Measurements from ENCODE around the gene RANBP3. TPM values are rescaled to one million over a fixed set of nuclear protein-coding genes. Genes with fewer than 3 reads are reported as not detected.

RANBP3 gene
- total RNA-seq, 2 donors from 2014 or later, result 96.5 to 119 TPM

DNA sequence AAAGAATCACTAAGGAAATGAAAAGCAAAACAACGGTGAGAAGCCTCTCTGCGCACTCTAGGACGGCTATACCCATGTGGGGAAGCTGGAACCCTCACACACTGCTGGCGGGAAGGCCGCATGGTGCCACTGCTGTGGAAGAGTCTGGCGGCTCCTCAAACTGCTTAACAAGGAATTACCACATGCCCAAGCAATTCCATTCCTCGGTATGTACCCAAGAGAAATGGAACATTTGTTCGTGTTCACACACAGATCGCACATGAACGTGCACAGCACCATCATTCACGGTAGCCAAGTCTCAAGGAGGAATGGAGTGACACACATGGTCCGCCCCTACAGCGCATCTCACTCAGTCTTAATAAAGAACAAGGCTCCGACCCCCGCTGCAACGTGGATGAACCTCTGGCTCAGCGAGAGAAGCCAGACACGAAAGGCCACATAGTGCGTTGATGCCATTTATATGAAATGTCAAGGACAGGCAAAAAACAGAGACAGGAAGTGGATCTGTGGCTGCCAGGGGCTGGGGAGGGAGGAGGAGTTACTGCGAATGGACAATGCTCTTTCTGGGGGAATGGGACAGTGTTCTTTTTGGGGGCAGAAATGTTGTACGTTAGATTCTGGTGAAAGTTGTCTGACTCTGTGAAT lies 56.3 kb downstream of the RANBP3 start:
- DNase-seq (ENCODE audit: low spot score) (no peak), ATAC-seq (no peak)
- H3K4me1 Mint-ChIP-seq (ENCODE audit: low read depth in 2 of 2), result no peaks in the 10 kb centered on the region
- no peaks in the 10 kb centered on the region for H3K27me3 Mint-ChIP-seq
- H3K4me3 Mint-ChIP-seq, result no peak overlapping the region
- H3K9me3 Mint-ChIP-seq, result no peaks in the 10 kb centered on the region
- H3K36me3 Mint-ChIP-seq, result no peaks in the 10 kb centered on the region
- H3K27ac Mint-ChIP-seq, result no peak overlapping the region

DNA sequence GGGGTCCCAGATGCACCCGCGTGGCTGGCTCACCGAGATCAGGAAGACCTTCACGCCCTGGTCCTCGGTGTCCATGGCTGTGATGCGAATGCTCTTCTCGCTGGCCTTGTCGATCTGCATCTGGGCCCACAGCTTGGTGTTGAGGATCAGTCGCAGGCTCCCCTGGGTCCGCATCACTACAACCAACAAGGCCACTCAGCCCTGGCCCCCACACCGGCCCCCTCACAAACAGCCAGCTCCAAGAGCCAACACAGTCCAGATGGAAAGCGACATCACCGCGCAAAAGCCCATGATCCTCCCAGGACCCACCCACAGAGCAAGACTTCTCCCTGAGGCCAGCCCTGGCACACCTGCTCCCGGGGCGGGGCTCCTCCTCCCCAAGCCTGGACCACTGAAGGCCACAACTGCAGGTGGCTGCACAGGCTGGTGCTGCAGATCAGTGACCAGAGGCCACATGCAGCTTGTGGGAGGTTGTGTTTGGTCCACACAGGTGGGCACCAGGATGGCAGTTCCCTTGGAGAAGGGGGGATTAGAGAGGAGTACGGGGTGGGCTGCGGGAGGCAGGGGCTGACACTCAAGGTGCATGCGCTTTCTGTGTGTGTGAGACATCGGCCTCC lies 59.4 kb downstream of the RANBP3 start:
- no peak overlapping the region for H3K27ac Mint-ChIP-seq
- DNase-seq (ENCODE audit: low spot score), result no peak
- H3K27me3 Mint-ChIP-seq, result no peaks in the 10 kb centered on the region
- H3K36me3 Mint-ChIP-seq, result no peaks in the 10 kb centered on the region
- no peaks in the 10 kb centered on the region for H3K4me1 Mint-ChIP-seq (ENCODE audit: low read depth in 2 of 2)
- no peaks in the 10 kb centered on the region for H3K9me3 Mint-ChIP-seq
- H3K4me3 Mint-ChIP-seq, result no peak overlapping the region
- ATAC-seq, result no peak

DNA sequence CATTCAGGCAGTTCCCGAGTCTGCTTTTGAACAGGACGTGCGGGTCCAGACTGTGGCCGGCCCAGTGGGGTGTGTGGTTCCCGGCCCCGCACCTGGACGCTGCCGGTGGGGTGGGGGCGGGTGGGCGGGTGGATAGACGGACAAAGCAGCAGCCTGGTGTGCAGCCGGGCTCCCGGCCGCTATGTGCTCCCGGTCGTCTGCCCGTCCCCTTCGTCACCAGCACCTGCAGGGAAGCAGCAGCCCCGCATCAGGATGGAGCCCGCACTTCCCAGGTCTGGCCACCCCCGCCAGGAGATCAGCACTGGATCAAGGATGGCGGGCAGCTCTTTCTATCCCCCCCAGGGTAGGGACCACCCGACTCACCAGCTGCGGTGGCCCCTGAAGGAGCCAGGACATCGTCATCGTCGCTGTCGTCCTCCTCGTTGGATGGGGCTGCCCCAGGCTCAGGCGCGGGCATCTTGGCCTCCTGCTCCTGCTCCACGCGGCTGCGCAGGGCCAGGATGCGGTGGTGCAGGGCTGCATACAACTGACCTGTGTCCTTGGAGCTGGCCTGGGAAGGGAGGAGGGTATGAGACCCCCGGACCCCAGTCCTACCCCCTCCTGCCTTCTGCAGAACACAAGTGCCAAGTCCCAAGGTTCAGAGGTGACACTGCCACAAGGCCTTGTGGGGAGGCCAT lies 60.4 kb downstream of the RANBP3 start:
- ATAC-seq, result no peak
- Mint-ChIP-seq H3K27ac (no peak overlapping the region), H3K4me1 (ENCODE audit: low read depth in 2 of 2) (no peaks in the 10 kb centered on the region)

DNA sequence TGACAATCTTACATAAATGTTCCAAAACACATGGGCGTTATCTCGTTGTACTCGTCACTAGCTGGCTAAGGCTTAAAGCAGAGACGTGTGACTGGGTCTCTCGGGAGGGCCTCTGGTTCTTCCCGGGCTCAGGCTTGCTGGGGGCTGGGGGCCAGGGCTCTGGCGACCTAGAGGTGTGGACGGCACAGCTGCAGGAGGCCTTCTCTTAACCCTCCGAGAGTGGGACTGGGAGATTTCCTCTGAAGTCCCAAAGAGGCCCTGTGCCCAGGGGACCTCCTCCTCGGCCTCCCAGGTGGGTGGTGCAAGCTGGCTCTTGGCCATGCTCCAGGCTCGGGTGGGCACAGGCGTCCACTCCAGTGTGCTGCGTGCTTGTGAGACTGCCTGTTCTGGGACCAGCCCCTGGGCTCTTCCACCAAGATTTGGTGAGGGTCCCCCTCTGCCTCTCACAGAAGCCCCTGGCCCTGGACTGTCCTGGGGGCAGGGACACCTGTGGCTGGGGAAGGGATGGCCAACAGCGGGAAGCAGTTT lies 61.7 kb downstream of the RANBP3 start:
- Mint-ChIP-seq H3K27ac (no peak overlapping the region), H3K9me3 (no peaks in the 10 kb centered on the region), H3K4me1 (ENCODE audit: low read depth in 2 of 2) (no peaks in the 10 kb centered on the region), H3K27me3 (no peaks in the 10 kb centered on the region), H3K36me3 (no peaks in the 10 kb centered on the region), H3K4me3 (no peak overlapping the region)
- no peak for ATAC-seq
- no peak for DNase-seq (ENCODE audit: low spot score)

More for the DNA sequence above, 60.4 kb downstream of the RANBP3 start:
- no peak for DNase-seq (ENCODE audit: low spot score)
- Mint-ChIP-seq H3K36me3 (no peaks in the 10 kb centered on the region), H3K4me3 (no peak overlapping the region), H3K9me3 (no peaks in the 10 kb centered on the region), H3K27me3 (no peaks in the 10 kb centered on the region)

DNA sequence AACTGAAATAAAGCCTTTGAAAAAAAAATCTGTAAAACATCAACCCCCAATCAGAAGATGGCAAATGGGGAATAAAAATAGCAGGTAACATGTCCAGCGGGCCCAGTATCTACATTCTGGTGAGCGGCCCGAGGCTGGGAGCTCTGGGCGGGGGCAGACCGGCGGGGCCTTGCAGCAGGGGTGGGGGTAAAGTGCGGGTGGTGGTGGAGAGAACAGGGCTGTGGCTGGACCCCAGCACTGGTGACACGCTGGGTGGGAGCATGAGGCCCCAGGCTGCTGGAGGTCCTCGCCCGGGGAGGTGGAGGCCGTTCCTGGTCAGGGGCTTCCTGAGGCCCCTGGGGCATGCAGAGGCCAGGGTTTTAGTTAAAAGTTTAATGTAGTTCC lies 62.2 kb downstream of the RANBP3 start:
- ATAC-seq (no peak), DNase-seq (ENCODE audit: low spot score) (no peak)
- Mint-ChIP-seq H3K4me1 (ENCODE audit: low read depth in 2 of 2) (no peaks in the 10 kb centered on the region), H3K27me3 (no peaks in the 10 kb centered on the region), H3K4me3 (no peak overlapping the region), H3K36me3 (no peaks in the 10 kb centered on the region), H3K27ac (no peak overlapping the region), H3K9me3 (no peaks in the 10 kb centered on the region)

DNA sequence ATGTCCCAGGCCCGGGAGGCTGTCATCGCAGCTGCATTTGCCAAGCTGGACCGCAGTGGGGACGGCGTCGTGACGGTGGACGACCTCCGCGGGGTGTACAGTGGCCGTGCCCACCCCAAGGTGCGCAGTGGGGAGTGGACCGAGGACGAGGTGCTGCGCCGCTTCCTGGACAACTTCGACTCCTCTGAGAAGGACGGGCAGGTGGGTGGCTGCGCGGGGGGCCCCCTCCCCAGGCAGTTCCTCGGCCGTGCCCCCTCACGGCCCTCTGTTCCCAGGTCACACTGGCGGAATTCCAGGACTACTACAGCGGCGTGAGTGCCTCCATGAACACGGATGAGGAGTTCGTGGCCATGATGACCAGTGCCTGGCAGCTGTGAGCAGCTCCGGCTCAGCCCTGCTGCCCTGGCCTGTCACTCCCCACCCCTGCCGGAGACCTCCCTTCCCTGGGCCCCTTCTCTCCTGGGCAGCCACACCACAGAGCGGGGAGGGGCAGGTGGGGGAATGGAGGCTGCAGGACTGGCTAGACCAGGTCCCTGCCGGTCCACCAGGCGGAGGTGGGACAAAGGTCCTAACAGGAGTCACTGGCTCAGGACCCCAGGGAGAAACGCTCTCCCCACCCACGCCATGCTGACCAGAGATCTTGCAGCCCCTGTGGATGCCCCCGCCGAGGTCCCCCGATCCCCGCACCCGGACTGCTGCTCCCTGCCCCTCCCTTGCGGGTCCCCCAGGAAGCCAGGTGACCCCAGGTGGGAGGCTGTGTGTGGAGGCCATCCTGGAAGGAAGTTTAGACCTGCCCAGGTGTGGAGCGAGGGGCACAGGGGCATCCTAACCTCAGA lies 62.8 kb downstream of the RANBP3 start:
- no peaks in the 10 kb centered on the region for H3K36me3 Mint-ChIP-seq
- no peak for ATAC-seq
- H3K9me3 Mint-ChIP-seq, result no peaks in the 10 kb centered on the region
- DNase-seq (ENCODE audit: low spot score), result no peak
- H3K27ac Mint-ChIP-seq, result no peak overlapping the region
- no peak overlapping the region for H3K4me3 Mint-ChIP-seq
- H3K27me3 Mint-ChIP-seq, result no peaks in the 10 kb centered on the region
- no peaks in the 10 kb centered on the region for H3K4me1 Mint-ChIP-seq (ENCODE audit: low read depth in 2 of 2)

DNA sequence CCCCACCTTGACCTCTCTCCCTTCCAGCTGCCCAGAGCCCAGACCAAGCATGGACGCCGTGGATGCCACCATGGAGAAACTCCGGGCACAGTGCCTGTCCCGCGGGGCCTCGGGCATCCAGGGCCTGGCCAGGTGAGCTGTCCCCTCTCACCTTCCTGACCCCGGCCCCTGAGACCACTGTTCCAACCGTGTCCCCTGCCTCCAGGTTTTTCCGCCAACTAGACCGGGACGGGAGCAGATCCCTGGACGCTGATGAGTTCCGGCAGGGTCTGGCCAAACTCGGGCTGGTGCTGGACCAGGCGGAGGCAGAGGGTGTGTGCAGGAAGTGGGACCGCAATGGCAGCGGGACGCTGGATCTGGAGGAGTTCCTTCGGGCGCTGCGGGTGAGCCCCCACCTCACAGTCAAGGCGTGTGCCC lies 63.6 kb downstream of the RANBP3 start:
- ATAC-seq, result no peak
- H3K4me3 Mint-ChIP-seq, result no peak overlapping the region
- no peaks in the 10 kb centered on the region for H3K4me1 Mint-ChIP-seq (ENCODE audit: low read depth in 2 of 2)

DNA sequence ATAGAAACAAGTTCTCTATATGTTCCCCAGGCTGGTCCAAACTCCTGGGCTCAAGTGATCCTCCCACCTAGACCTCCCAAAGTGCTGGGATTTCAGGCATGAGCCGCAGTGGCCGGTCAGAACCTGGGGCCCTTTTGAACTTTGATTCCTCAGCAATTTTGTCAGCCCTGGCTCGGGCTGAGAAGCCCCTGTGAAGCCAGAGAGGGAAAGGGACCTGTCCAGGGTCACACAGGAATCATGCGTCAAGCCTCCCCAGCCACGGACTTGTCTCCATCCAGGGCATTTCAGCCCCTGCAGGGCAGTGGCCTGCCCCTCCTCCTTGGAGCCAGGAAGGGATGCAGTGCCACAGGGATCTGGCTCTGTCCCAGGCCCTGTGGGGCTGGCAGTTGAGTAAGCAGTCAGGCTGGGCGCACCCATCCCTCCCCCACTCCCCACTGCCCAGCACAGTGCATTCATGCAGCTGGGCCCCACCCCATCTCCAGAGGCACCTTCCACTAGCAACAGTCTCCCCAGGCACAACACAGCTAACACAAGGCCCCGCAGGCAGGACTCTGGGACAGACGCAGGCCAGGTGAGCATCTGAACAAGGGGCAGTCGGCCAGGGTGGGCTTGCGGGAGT lies 64.1 kb downstream of the RANBP3 start, which contains the start of gene CAPS:
TSS of gene CAPS (plus strand) at position 516 of the 619 bp plus-strand sequence. CDS start 153 bp downstream, outside the sequence.
- H3K4me1 Mint-ChIP-seq (ENCODE audit: low read depth in 2 of 2), result no peaks in the 10 kb centered on the region
- no peaks in the 10 kb centered on the region for H3K9me3 Mint-ChIP-seq
- no peak within 1 kb of the TSS for H3K27ac Mint-ChIP-seq
- ATAC-seq (no peak), DNase-seq (ENCODE audit: low spot score) (no peak)
- H3K27me3 Mint-ChIP-seq, result no peaks in the 10 kb centered on the region
- no peak within 1 kb of the TSS for H3K4me3 Mint-ChIP-seq
- H3K36me3 Mint-ChIP-seq, result no peaks in the 10 kb centered on the region

More for the DNA sequence above, 63.6 kb downstream of the RANBP3 start:
- H3K27me3 Mint-ChIP-seq, result no peaks in the 10 kb centered on the region
- DNase-seq (ENCODE audit: low spot score), result no peak
- no peaks in the 10 kb centered on the region for H3K36me3 Mint-ChIP-seq
- no peak overlapping the region for H3K27ac Mint-ChIP-seq
- H3K9me3 Mint-ChIP-seq, result no peaks in the 10 kb centered on the region

DNA sequence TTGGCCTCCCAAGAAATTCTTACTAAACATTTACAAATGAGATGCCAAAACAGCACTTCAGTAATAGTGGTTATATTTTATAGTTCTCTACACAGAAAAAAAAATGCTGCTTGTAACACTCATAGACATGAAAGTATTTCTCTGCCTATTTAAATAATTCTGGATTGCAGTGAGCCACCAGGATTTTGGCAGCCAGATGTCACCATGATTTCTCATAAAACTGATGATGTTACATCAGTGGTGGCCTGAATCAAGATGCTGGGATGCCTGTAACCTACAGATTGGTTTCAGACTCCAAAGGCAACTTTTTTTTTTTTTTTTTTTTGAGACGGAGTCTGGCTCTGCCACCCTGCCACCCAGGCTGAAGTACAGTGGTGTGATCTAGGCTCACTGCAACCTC lies 66.6 kb downstream of the RANBP3 start:
- ATAC-seq (no peak), DNase-seq (ENCODE audit: low spot score) (no peak)
- no peaks in the 10 kb centered on the region for H3K36me3 Mint-ChIP-seq
- H3K27me3 Mint-ChIP-seq, result no peaks in the 10 kb centered on the region
- H3K4me3 Mint-ChIP-seq, result no peak overlapping the region
- no peak overlapping the region for H3K27ac Mint-ChIP-seq
- H3K9me3 Mint-ChIP-seq, result no peaks in the 10 kb centered on the region
- peaks cover 3 to 5% of the 10 kb centered on the region in 2 donors for H3K4me1 Mint-ChIP-seq (ENCODE audit: low read depth in 2 of 2)

DNA sequence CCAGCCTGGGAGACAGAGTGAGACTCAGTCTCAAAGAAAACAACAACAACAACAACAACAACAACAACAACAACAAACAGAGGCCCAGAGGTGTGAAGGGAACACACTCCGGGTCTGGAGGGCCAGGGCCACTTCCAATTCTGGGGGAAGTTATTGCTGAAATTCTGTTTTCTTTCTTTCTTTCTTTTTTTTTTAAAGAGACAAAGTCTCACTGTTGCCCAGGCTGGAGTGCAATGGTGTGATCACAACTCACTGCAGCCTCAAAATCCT lies 67.4 kb downstream of the RANBP3 start:
- H3K36me3 Mint-ChIP-seq, result no peaks in the 10 kb centered on the region
- DNase-seq (ENCODE audit: low spot score), result no peak
- ATAC-seq, result no peak
- no peaks in the 10 kb centered on the region for H3K9me3 Mint-ChIP-seq
- no peak overlapping the region for H3K27ac Mint-ChIP-seq
- H3K27me3 Mint-ChIP-seq, result no peaks in the 10 kb centered on the region
- peaks cover 5 to 7% of the 10 kb centered on the region in 2 donors for H3K4me1 Mint-ChIP-seq (ENCODE audit: low read depth in 2 of 2)
- H3K4me3 Mint-ChIP-seq, result no peak overlapping the region

DNA sequence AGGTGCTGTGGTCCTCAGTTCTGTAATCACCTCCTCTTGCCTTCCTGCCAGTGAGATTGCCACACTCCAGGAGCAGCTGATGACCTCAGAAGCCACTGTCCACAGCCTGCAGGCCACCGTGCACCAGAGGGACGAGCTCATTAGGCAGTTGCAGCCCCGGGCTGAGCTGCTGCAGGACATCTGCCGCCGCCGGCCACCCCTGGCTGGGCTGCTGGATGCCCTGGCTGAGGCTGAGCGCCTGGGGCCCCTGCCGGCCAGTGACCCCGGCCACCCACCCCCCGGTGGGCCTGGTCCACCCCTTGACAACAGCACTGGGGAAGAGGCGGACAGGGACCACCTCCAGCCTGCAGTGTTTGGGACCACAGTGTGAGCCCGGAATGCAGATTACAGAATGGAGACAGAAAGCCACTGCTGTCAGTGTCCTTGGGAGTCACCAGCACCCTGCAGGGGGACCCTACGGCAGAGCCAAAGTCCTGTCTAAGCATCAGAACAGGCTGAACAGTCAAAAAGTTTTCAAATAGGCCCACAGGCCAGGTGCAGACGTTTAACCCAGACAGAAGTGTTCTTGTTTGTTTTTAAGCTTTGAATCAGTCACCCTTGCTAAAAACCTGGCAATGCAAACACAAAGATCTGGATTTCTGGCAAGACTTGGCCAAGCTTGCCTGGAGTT lies 69.0 kb downstream of the RANBP3 start:
- ATAC-seq (no peak), DNase-seq (ENCODE audit: low spot score) (no peak)
- H3K27me3 Mint-ChIP-seq, result no peaks in the 10 kb centered on the region
- H3K9me3 Mint-ChIP-seq, result no peaks in the 10 kb centered on the region
- H3K4me3 Mint-ChIP-seq, result no peak overlapping the region
- peaks cover 7% of the 10 kb centered on the region in 2 donors for H3K4me1 Mint-ChIP-seq (ENCODE audit: low read depth in 2 of 2)
- no peaks in the 10 kb centered on the region for H3K36me3 Mint-ChIP-seq
- no peak overlapping the region for H3K27ac Mint-ChIP-seq

DNA sequence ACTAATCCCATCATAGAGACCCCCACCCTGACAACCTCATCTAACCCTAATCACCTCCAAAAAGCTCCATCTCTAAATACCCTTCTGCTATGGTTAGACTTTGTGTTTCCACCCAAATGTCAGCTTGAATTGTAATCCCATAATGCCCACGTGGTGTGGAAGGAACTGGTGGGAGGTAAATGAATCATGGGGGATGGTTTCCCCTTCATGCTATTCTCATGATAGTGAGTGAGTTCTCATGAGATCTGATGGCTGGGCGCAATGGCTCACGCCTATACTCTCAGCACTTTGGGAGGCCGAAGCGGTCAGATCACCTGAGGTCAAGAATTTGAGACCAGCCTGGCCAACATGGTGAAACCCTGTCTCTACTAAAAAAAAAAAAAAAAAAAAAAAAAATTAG lies 70.7 kb downstream of the RANBP3 start:
- no peak for ATAC-seq
- Mint-ChIP-seq H3K4me3 (no peak overlapping the region), H3K4me1 (ENCODE audit: low read depth in 2 of 2) (peaks cover 15 to 18% of the 10 kb centered on the region in 2 donors), H3K27ac (no peak overlapping the region), H3K9me3 (no peaks in the 10 kb centered on the region), H3K36me3 (no peaks in the 10 kb centered on the region), H3K27me3 (no peaks in the 10 kb centered on the region)
- DNase-seq (ENCODE audit: low spot score), result no peak

Measured in natural killer cell treated with Interleukin-12 subunit alpha and Interleukin-12 subunit beta and Interleukin-15 and Interleukin-18, amount 100 ng/mL, for 72 hours (primary cell).